Effector CD4-positive, alpha-beta T cell (primary cell): Measurements from ENCODE around the gene IL1A.
A peak's percentile ranks its signal among the peaks of the same experiment; 100 is the strongest.

Experiments used
- DNase-seq: peaks from one replicate; pipeline ENCODE4 v3.0.0-alpha.2; 2020

IL1A gene

GRCh38 chr2:112791693-112792230 lies 7.5 kb upstream of the IL1A start:
- no peak for DNase-seq

DNA sequence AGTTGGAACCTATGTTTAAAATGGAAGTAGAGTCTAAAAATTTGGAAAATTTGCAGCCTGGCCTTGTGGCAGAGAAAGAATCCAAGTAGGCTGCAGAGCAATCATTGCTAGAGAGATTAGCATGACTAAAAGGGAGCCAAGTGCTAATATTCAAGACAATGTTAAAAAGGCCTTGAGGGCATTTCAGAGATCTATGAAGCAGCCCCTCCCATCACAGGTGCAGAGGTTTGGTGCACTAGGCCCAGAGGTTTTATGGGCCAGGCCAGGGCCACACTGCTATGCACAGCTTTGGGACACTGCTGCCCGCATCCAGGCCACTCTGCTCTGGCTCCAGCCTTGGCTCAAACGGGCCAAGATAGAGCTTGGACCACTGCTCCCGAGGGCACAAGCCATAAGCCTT lies 6.7 kb upstream of the IL1A start:
- DNase-seq, result no peak

GRCh38 chr2:112790305-112790704 lies 6.0 kb upstream of the IL1A start:
- no peak for DNase-seq

- no peak for DNase-seq
Observed at GRCh38 chr2:112789186-112789585, 4.9 kb upstream of the IL1A start.

DNA sequence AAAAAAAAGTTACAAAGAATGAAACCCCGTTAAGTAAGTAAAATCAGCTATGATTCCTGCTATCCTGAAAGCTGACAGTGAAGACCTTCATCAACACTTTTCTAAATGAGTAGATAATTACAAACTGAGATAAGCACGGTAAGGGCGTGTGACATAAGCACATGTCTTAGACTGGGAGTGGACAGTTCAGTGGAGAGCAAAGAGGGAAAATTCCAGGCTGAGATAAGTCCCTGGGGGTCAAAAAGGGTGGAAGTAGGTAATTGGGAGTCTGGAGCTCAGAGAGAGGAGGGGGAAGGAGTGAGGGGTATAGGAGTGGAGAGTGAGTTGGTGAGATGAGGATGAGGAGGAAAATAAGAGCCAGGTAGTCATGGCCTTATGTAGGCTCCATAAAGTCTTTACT lies 4.4 kb upstream of the IL1A start:
- no peak for DNase-seq

- DNase-seq, result no peak
Observed at GRCh38 chr2:112787729-112788393, 3.6 kb upstream of the IL1A start.

GRCh38 chr2:112787294-112787693 lies 3.0 kb upstream of the IL1A start:
- DNase-seq, result no peak

DNA sequence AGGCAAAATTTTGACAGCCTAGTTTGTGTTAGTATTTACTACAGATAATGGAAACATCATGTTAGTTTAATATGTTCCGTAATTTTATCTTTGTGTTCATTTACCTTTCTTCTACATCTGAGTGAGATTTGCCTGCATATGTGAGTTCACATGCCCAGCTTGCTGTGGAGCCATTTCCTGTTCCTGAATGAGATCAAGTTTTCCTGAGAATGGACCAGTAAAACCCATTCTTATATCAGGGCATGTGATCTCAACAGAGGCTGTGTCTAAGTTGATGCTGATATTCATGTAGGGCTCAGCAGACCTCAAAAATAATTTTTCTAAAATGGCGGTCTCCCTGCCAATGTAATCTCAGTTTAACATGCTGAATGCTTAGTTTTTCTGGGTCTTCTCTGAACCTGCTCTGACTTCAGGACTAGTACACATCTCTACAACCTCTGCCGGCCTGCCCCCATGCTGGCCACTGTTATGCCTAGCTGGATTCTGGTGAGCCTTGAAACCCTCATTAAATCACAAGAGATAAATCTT lies 1.0 kb downstream of the IL1A start:
- DNase-seq, result no peak

DNA sequence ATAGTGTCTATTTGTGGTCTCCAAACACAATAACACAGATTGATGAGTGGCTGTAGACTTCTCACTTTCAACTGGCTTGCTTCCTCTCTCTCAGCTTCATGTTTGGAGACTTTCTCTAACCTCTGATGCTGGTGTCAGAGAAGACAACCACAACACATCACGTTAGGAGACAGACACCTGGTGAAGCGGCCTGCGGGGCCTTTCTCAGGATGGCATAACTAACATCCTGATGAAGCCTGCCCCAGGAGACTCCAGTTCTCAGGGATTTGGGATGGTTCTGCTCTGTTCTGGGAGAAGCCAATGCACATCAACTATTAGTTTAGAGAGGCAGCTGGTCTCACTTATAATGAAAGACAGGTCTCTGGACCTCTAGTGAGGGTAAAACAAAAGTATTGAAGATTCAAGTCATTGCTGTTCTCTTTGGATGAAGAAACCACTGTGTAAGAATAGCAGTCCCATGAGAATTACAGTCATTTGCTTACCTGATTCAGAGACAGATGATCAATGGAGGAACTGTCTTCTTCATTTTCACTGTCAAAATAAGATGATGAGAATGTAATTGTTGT lies 2.0 kb downstream of the IL1A start:
- DNase-seq, result no peak

- DNase-seq, result no peak
Observed at GRCh38 chr2:112779598-112779997, 4.7 kb downstream of the IL1A start.

- no peak for DNase-seq
Observed at GRCh38 chr2:112777036-112777435, 7.3 kb downstream of the IL1A start.

GRCh38 chr2:112776113-112776512 lies 8.2 kb downstream of the IL1A start:
- no peak for DNase-seq

DNA sequence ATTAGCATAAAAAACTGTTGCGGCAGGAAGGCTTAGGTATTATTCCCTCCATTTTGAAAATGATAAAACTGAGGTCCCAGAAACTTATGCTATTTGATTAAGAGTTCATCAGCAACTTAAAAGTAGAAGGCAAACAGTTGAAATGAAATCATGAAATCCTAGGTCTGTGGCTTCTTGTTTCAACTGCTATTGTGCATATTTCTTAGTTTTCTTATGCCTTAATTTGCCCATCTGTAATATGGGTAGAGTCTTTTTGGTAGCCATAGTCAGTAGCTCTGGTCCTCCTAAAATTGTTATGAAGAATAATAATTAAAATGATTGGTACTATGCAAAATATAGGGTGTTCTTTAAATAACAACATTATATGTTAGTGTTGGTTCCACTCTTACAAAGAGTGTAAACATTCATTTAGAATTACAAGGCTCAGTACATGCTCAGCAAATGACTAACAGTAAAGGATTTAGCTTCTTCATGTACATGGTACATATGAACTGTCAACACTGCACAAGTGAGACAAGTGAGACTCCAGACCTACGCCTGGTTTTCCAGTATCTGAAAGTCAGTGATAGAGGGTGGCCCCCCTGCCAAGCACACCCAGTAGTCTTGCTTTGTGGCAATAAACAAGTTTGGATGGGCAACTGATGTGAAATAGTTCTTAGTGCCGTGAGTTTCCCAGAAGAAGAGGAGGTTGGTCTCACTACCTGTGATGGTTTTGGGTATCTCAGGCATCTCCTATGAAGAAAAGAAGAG lies 9.6 kb downstream of the IL1A start:
- DNase-seq, result no peak

GRCh38 chr2:112773556-112773955 lies 10.7 kb downstream of the IL1A start:
- DNase-seq, result no peak

- DNase-seq, result no peak
Observed at GRCh38 chr2:112772911-112773475, 11.3 kb downstream of the IL1A start.

DNA sequence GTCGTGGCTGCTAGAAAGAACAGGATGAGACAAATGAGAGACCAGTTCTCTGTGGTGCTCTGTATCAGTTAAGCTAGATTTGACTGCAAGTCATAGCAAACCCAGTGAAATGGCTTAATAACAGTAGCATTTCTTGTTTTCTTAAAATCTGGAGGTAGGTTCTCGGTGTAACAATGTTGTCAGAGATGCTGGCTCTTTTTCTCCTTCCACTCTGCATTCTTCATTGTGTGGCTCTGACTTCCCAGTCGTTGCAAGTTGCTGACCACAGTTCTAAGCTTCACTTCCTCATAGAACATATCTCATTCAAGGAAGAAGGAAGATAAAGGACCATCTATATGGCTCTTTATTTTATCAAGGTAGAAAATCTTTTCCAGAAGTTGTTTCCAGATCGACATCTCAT lies 12.0 kb downstream of the IL1A start:
- DNase-seq, result no peak

DNA sequence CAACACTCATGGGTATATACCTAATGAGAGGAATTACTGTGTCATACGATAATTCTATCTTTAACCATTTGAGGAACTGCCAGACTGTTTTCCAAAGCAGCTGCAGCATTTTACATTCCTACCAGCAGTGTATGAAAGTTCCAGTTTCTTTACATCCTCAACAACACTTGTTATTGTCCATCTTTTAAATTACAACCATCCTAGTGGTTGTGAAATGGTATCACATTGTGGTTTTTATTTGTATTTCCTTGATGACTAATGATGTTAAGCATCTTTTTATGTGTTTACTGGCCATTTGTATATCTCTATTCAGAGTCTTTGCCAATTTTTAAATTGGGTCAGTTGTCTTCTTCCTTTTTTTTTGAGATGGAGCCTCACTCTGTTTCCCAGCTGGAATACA lies 15.9 kb downstream of the IL1A start:
- no peak for DNase-seq

DNA sequence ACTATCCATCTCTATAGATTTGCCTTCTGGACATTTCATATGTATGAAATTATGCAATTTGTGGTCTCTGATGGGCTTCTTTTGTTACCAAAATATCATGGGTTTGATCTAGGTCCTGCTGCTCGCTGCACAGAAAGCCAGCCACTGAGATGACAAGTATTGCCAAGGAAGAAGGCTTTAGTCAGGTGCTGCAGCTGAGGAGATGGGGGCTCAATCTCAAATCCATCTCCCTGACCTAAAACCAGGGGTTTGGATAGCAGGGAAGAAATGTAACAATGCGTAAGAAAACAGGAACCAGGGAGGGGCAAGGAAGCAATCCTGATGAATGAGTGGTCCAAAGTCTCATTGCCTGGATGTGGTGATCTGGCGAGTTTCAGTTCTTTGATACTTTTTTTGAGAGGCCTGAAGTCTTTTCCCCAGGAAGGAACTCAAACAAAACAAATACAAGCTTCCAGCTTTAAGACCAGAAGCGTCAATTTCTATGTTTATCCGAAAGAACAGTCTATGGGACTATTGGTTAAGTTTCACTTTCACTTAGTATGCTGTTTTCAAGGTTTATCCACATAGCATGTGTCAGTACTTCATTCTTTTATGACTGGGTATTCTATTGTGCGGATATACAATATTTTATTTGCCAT lies 16.5 kb downstream of the IL1A start:
- DNase-seq, result no peak

DNA sequence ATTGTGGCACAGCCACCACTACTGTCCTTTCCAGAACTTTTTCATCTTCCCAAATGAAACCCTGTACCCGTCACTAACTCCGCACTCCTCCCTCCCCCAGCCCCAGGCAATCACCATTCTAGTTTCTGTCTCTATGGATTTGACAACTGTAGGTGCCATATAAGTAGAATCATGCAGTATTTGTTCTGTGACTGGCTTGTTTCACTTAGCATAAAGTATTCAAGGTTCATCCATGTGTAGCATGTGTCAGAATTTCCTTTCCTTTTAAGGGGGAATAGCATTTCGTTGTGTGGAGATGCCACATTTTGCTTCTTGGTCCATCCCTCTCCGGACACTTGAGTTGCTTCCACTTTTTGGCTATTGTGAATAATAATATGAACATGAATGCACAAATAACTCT lies 19.0 kb downstream of the IL1A start:
- DNase-seq, result no peak

DNA sequence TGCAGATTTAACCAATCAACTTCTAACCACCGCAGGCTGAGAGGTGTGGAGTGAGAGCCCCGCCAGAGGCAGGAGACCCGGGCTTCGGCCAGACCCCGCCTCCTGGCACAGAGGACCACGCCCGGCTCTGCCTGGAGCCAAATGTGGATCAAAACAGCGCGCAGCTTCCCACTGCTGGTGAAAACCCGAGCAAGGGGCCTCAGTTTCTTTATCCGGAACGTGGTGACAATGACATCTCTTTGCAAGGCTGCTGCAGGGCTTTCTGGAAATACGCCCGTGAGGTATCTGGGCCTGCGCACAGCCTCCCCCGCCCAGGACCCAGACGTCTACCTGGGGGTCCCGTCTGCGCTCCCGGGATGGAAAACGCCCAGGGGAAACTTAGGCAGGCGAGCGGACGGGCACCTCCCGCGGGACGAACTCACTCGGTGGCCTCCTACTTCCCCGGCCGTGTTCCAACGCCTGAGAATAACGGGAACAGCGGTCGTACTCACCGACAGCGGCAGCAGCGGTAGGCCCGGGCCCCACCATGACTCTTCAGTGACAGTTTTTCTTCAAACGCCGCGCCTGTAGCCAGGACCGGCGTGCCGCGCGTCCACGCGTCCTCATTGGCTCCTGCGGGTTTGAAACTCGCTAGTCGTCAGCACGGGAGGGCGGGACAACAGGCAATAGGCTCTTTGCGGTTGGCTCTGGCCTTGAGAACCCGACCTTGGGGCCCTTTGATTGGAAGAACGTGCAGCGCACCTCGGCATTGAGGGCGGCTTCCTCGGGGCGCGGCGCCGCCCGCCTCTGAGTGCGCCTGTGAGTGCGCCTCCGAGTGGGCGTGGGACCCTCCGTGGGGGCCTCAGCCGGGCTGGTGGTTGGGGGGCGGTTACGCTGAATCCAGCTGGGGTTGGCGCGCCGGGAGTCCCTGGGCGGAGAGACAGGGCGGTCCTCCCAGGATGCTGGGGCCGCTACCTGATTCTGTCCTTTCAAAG lies 19.9 kb downstream of the IL1A start, which contains the start of gene CKAP2L:
Gene CKAP2L (minus strand): TSS at position 539 of the 974 bp plus-strand sequence. CDS start 11 bp downstream, at position 528.
- DNase-seq, result peak; percentile 96

- DNase-seq, result no peak
Observed at GRCh38 chr2:112762276-112762675, 22.0 kb downstream of the IL1A start.

DNA sequence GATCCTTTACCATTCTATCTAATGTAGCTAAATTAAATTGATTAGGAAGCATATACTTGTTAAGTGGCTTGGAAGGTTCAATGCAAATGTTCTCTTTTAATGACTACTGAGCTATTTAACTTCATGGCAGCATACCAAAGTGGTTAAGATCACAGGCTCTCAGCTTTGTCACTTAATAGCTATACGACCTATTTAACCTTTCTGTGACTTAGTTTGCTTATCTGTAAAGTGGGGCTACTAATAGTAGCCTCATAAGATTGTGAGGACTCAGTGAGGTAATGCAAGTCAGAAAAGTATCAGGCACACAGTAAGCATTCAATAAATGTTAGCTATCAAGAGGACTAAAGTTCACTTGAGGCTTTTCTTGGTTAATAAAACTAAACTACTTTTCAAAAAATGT lies 24.1 kb downstream of the IL1A start:
- no peak for DNase-seq
